ENCODE data around the gene COP1. TPM values are rescaled to one million over a fixed set of nuclear protein-coding genes. Genes with fewer than 3 reads are reported as not detected.

The COP1 gene
- total RNA-seq, 6 donors from 2014 or later, result 40.4 to 113 (median 68.3) TPM

GRCh38 chr1:176051902-176052518, 155.1 kb downstream of the COP1 start:
- Histone ChIP-seq H3K27me3 (no peaks in the 10 kb centered on the region), H3K27ac (no peak overlapping the region), H3K36me3 (no peaks in the 10 kb centered on the region), H3K4me3 (no peak overlapping the region), H3K9me3 (no peaks in the 10 kb centered on the region), H3K4me1 (no peaks in the 10 kb centered on the region)
- DNase-seq, result no peak
- WGBS, 2 donors, result 71 to 77% methylated on average over 4 of the region's 4 CpGs
- peak in 1 of 2 donors; percentile 35 for ATAC-seq (ENCODE audit: low FRiP score in 2 of 2)
- TF ChIP-seq, protein P1, sequence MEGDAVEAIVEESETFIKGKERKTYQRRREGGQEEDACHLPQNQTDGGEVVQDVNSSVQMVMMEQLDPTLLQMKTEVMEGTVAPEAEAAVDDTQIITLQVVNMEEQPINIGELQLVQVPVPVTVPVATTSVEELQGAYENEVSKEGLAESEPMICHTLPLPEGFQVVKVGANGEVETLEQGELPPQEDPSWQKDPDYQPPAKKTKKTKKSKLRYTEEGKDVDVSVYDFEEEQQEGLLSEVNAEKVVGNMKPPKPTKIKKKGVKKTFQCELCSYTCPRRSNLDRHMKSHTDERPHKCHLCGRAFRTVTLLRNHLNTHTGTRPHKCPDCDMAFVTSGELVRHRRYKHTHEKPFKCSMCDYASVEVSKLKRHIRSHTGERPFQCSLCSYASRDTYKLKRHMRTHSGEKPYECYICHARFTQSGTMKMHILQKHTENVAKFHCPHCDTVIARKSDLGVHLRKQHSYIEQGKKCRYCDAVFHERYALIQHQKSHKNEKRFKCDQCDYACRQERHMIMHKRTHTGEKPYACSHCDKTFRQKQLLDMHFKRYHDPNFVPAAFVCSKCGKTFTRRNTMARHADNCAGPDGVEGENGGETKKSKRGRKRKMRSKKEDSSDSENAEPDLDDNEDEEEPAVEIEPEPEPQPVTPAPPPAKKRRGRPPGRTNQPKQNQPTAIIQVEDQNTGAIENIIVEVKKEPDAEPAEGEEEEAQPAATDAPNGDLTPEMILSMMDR (IDR thresholded peaks at IDR 0.05), result no peak
- no peak for TF ChIP-seq POLR2A (IDR thresholded peaks at IDR 0.05)

- WGBS, 2 donors, result 94% methylated on average over 3 of the region's 3 CpGs
- H3K4me1 ChIP-seq, result no peaks in the 10 kb centered on the region
- ATAC-seq (ENCODE audit: low FRiP score in 2 of 2), result no peak
- H3K9me3 ChIP-seq, result no peaks in the 10 kb centered on the region
- H3K27me3 ChIP-seq, result no peaks in the 10 kb centered on the region
- no peak overlapping the region for H3K4me3 ChIP-seq
- no peak overlapping the region for H3K27ac ChIP-seq
- H3K36me3 ChIP-seq, result no peaks in the 10 kb centered on the region
- TF ChIP-seq POLR2A (IDR thresholded peaks at IDR 0.05) (no peak), EP300 (IDR thresholded peaks at IDR 0.05) (no peak), POLR2AphosphoS5 (IDR thresholded peaks at IDR 0.05) (no peak)
- TF ChIP-seq, protein P1 (IDR thresholded peaks at IDR 0.05), result no peak
- no peak for DNase-seq
Measured at GRCh38 chr1:176051402-176051801, 155.7 kb downstream of the COP1 start.

DNA sequence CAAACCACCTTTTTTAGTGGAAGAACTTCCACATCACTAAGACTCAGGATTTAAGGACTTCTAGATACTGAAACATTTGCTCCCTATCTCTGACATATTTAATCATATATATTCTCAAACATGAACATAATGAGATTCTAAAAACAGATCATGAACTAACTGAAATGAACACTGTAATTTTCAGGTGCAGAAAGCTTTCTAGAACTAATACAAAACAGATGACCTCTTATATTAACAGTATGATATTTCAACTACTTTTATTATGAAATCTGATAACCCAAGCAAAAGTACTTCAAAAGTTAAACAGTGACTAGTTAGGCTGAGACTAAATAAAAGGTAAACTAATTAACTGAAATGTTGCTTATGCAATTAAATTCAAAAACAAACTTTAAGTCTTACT, 157.5 kb downstream of the COP1 start:
- Histone ChIP-seq H3K9me3 (no peaks in the 10 kb centered on the region), H3K36me3 (no peaks in the 10 kb centered on the region), H3K4me3 (no peak overlapping the region), H3K4me1 (no peaks in the 10 kb centered on the region), H3K27me3 (no peaks in the 10 kb centered on the region), H3K27ac (no peak overlapping the region)
- no peak for ATAC-seq (ENCODE audit: low FRiP score in 2 of 2)
- TF ChIP-seq POLR2AphosphoS5 (IDR thresholded peaks at IDR 0.05) (no peak), EP300 (IDR thresholded peaks at IDR 0.05) (no peak), POLR2A (IDR thresholded peaks at IDR 0.05) (no peak)
- TF ChIP-seq, protein P1 (IDR thresholded peaks at IDR 0.05), result no peak
- DNase-seq, result no peak

GRCh38 chr1:176046926-176047325, 160.2 kb downstream of the COP1 start:
- no peak overlapping the region for H3K27ac ChIP-seq
- WGBS, 2 donors, result 95 to 97% methylated on average over 3 of the region's 3 CpGs
- TF ChIP-seq POLR2AphosphoS5 (IDR thresholded peaks at IDR 0.05) (no peak), EP300 (IDR thresholded peaks at IDR 0.05) (no peak), POLR2A (IDR thresholded peaks at IDR 0.05) (no peak)
- TF ChIP-seq, protein P1 (IDR thresholded peaks at IDR 0.05), result no peak
- DNase-seq, result no peak
- ATAC-seq (ENCODE audit: low FRiP score in 2 of 2), result no peak
- H3K4me3 ChIP-seq, result no peak overlapping the region
- H3K4me1 ChIP-seq, result no peaks in the 10 kb centered on the region
- no peaks in the 10 kb centered on the region for H3K9me3 ChIP-seq
- H3K27me3 ChIP-seq, result no peaks in the 10 kb centered on the region
- peaks cover 0 to 14% (median 7%) of the 10 kb centered on the region in 4 donors for H3K36me3 ChIP-seq

GRCh38 chr1:176043537-176043936, 163.5 kb downstream of the COP1 start:
- H3K4me1 ChIP-seq, result no peaks in the 10 kb centered on the region
- no peak for DNase-seq
- no peak overlapping the region for H3K4me3 ChIP-seq
- no peaks in the 10 kb centered on the region for H3K9me3 ChIP-seq
- H3K27me3 ChIP-seq, result no peaks in the 10 kb centered on the region
- peaks cover 3 to 34% (median 14%) of the 10 kb centered on the region in 4 donors for H3K36me3 ChIP-seq
- TF ChIP-seq POLR2A (IDR thresholded peaks at IDR 0.05), result no peak
- H3K27ac ChIP-seq, result no peak overlapping the region
- ATAC-seq (ENCODE audit: low FRiP score in 2 of 2), result no peak

All from upper lobe of left lung (tissue), 6 donors.